T-helper 2 cell treated with Interferon-gamma antibody and Interleukin-4, amounts not matched to agents 100 ng/mL and 5 ng/mL, for 36 hours (primary cell): ENCODE measurements around the gene ARHGEF19. TPM values are rescaled to one million over a fixed set of nuclear protein-coding genes. Genes with fewer than 3 reads are reported as not detected.
"Not testable (repeated sequence)": the region's sequence is repeated elsewhere in the genome, so short reads cannot be mapped to it uniquely, and the experiment has no call there.

Source experiments
- intact Hi-C: fragments of 100-400 bp; cut with micrococcal nuclease; formaldehyde crosslinking; loops from one replicate; pipeline ENCODE4 v1.15.1; 2023
- total RNA-seq: library from RNA; stranded (reverse); gene quantifications from 2 replicates; pipeline ENCODE4 v1.2.3, GENCODE V29; 2022

Gene ARHGEF19
- total RNA-seq, 1 donor from 2014 or later: 9.5 TPM

- intact Hi-C loops: not testable (repeated sequence)
Measured at GRCh38 chr1:16222716-16223115, 10.3 kb upstream of the ARHGEF19 start.

GRCh38 chr1:16221499-16221898, 9.0 kb upstream of the ARHGEF19 start:
- intact Hi-C loops: no loop called here

GRCh38 chr1:16219968-16220500, 7.6 kb upstream of the ARHGEF19 start:
- intact Hi-C loops: no loop called here

DNA sequence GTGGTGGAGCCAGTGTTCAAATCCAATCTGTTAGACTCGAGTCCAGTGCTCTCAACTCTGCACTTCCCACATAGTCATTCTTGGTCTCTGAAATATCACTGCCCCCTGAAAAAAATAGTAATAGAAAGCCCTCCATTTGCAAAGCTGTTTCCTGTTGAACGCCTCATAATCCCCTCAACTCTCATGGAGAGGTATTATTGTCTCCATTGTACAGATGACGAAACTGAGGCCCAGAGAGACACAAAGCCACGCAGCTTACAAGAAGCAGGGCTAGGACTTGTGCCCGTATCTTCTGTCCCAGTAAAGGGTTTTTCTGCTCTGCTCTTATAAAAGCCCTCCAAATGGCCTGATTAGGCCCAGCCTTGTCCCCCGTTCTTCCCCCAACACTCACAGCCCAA, 6.2 kb upstream of the ARHGEF19 start:
- intact Hi-C loops: no loop called here

- intact Hi-C loops: no loop called here
Measured at GRCh38 chr1:16218014-16218673, 5.7 kb upstream of the ARHGEF19 start.

DNA sequence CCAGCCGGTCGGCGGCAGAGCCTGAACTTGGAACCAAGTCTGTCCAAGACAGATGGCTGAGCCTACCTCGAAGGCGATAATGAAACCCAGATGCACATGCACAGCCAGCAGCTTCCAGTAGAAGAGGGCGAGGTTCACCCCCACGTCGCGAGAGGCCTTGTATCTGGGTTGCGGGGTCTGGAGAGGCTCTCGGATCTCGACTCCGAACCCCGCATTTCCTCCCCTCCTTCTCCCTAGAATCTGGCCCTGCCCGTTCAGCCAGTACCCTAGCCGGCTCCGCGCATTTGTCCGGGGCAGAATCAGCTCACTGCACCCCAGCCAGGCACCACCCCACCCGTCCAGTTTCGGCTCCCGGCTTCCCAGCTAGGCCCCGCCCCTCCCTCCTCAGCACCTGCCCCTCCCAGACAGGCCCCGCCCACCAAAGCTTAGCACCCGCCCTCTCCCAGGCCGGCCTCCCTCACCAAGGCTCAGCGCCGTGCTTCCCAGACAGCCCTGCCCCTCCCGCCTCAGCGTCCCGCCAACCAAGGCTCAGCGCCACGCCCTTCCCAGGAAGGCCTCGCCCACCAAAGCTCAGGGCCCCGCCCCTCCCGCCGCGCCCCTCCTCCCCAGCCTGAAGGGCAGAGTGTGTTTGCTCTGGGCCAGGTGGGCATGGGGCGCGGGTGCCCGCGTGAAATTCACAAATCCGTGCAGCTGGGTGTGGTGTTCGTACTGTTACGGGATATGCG, 4.8 kb upstream of the ARHGEF19 start:
- intact Hi-C loops: loop anchor here (1.0 kb wide), 2 partner anchors 11 to 19 kb away; no protein-coding TSS in a partner anchor

DNA sequence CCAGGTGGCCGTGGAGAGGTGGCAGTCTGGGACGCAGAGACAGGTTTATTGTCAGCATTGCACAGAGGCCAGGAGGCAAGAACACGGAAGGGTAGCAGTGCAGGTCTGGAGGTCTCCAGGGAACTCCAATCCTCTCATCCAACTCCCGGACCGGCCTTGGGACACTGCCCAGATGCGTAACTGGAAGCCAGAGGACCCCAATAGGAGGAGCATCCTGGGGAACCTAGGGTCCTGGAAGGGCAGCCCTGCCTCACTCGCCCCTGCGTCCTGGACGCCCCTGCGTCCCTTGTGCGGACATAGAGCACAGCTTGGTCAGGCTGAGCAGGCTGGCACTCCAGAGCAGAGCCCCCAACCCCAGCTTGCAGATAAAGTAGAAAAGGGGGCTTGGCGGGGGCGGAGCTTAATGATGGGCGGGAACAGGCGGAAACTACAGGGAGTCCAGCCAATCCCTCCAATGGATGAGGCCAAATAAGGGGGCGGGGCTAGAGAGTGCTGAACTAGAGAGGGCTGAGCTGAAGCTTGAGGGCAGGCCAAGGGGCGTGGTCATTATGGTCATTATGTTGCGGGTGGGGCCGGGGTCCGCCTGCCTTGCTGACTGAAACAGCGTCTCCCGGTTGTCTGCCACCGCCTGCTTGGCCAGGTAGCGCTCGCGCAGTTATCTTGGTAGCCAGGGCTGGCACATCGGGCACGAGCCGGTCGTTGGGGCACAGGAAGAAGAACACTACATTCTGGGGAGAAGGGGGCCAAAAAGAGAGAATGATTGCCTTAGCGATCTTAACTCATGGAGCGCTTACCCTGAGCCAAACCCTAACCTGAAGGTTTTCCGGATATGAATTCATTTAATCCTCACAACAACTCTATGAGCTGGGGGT, 3.7 kb upstream of the ARHGEF19 start:
- intact Hi-C loops: no loop called here

- intact Hi-C loops: not testable (repeated sequence)
Measured at GRCh38 chr1:16215240-16215639, 2.8 kb upstream of the ARHGEF19 start.

DNA sequence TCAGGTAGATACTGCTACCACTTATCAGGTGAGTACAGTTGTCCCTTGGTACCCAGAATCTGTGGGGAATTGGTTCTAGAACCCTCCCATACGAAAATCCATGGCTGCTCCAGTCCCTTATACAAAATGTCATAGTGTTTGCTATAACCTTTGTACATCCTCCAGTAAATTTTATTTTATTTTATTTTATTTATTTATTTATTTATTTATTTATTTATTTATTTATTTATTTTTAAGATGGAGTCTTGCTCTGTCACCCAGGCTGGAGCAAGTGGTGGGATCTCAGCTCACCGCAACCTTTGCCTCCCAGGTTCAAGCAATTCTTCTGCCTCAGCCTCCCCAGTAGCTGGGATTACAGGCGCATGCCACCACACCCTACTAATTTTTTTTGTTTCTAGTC, 1.1 kb upstream of the ARHGEF19 start:
- intact Hi-C loops: not testable (repeated sequence)

- intact Hi-C loops: no loop called here
Measured at GRCh38 chr1:16213013-16213412, 561 bp upstream of the ARHGEF19 start.

- intact Hi-C loops: no loop called here
Measured at GRCh38 chr1:16211824-16212223, 628 bp downstream of the ARHGEF19 start.

DNA sequence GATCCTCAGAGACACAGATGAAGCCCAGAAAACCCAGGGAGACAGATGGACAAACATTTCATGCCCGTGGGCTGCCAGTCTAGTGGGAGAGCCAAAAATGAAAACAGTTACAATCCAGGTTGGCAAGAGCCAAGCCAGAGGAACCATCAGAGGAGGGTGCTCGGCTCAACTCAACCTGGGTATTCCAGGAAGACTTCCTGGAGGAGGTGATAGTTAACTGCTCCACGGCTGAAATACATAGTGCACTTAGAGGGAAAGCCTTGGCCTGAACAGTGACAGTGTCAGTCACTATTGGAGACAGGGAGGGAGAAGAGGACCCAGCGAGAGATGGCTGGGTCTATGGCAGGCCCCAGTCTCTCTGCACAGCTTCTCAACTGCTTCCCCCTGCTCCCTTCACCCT, 1.9 kb downstream of the ARHGEF19 start:
- intact Hi-C loops: no loop called here

GRCh38 chr1:16209847-16210407, 2.5 kb downstream of the ARHGEF19 start:
- intact Hi-C loops: loop anchor here (5.0 kb wide), 1 partner anchor 363 kb away; the partner anchor contains the start of gene SPEN

DNA sequence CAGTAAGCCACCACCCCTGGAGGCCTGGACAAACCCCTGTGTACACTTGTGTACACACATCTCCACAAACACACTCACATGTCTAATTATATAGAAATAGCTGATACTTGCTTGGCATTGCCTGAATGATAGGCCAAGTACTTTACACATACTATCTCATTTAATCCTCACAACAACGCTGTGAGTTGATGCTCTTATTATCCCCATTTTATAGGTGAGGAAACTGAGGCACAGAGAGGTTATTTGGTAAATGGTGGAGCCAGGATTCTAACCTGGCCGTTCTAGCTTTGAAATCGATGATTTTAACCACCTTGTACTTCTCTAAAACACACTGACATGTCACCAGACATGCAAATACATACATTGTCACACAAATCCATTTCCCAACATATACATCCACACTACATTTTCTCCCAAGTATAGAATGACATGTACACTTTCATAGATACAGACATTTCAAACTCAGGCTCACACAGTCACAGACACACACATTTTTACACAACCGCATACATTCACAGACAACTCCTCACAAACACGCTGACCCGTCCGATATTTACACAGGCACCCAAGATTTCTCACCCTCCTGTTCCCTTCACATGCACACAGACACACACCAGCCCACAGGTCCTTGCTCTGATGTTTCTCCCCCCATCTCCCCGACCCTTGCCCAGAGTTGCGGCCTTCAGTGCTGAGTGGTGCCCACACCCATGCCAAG, 3.2 kb downstream of the ARHGEF19 start:
- intact Hi-C loops: loop anchor here (5.0 kb wide), 1 partner anchor 362 kb away; the partner anchor contains the start of gene SPEN

DNA sequence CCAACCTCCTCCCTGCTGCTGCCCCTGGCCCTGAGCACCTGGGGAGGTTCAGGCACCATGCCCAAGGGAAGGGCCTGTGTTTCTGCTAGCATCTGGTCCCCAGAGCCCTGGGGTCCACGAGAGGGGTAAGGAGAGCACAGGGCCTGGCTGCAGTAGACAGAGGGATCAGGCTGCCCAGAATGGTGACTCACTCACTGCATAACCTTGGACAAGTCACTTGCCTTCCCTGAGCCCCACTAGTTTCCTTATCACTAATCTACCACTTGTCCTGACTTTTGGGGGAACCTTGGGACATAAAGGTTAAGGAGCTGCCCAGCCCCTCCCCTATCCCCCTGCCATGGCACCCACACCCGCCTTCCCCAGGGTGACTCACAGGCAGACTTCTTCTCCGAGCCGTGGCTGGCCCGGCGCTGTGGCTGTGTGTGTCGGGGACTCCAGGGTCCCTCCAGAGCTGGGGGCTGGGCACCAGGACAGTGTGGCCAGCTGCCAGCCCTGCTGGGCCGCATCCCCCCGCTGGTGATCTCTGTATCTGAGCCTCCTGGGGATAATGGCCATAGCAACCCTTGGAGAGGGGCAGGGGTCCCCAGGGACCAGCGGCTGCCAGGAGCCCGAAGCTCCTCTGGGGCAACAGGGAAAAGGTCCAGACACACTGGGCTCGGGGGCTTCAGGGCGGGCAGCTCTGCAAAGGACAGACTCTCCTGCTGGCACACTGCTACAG, 4.0 kb downstream of the ARHGEF19 start:
- intact Hi-C loops: loop anchor here (5.0 kb wide), 1 partner anchor 361 kb away; the partner anchor contains the start of gene SPEN

DNA sequence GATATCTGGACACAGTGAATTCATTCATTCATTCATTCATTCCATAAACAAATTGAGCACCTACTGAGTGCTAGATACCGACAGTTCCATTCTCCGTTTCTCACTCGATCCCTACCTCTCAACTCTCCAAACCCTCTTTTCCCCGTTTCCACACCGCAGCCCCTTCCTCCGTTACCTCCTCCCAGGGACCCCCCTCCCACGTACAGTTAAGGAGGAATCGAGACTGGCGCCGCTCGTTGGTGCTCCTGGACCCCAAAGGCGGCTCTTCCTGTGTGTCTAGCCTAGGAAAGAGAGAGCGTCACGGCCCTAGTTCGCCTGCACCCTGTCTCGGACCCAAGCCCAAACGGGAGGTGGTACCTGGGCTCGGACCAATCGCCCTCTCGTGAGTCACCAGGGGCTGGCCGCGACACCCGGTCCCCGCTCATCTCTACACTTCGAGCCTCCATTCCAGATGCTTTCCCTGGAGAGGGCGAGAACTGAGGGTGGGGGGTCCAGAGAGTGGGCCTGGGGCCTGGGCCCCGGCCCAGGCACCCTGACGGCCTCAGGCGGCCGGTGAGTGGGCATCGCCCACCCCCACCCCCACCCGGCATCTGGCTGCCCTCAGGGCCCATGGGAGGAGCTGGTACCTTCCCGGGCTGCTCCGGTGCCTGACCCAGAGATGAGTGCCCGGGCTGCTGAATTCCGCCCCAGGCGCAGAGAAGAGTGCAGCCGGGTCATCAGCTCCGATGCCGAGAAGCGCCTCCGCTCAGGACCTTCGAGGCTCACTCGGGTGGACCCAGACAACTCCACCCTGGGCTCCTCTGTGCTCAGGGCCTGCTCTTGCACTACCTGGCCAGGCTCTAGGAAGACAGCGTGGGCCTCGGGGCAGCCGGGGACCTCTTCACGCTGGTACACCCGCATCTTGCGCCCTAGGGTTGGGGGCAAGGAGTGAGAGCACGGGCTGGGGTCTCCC, 4.9 kb downstream of the ARHGEF19 start:
- intact Hi-C loops: loop anchor here (2.0 to 5.0 kb wide), 2 partner anchors 37 to 360 kb away; partner anchors contain the start of gene SPEN

DNA sequence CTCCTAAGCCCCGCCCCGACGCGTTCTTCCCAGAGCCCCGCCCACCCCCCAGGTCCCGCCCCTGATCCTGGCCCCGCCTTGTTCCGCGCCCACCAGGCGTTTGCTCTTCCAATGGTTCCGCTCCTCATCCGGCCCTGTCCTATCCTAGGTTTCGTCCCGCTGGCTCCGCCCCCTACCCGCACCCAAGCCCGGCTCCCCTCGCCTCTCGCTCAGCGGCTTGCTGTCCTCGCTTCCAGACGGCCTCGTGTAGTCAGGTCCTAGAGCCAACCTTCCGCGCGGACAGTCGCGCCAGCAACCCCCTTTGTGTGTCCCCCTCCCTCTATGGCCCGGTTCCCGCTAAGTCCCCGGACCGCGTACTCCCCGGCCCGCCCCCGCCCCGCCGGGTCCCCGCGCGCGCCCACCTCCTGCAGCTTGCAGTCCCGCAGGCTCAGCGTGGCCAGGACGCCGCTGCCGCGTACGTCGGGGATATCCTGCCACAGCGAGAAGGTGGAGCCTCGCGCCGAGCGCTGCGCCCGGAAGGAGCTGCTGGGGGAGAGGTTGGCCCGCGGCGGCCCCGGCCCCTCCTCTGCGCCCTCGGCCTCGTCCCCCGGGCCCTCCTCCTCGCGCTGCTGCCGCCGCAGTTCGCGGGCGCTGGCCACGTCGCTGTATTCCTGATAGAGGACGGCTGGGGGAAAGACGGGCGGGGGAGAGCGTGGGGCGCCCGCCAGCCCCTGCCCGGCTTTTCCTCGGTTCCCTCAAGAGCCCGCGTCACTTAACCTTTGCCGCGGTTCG, 5.7 kb downstream of the ARHGEF19 start:
- intact Hi-C loops: loop anchor here (1.0 to 5.0 kb wide), 5 partner anchors 11 to 359 kb away; partner anchors contain the start of genes CPLANE2, SPEN and SZRD1
